Activated T-helper 1 cell treated with anti-CD3 and anti-CD28 coated beads, Interleukin-12 subunit alpha, Interleukin-12 subunit beta, Interleukin-2, Interleukin-4 antibody, amounts not matched to agents 30 ng/mL and 10 ng/mL and 1 ng/mL, durations not matched to agents 14 hours and 24 hours and 36 hours (primary cell): ENCODE results near the gene ANKRD6. TPM values are rescaled to one million over a fixed set of nuclear protein-coding genes. Genes with fewer than 3 reads are reported as not detected.
A peak's percentile ranks its signal among the peaks of the same experiment; 100 is the strongest.

ENCODE experiments used
- DNase-seq: peaks from one replicate; pipeline ENCODE4 v3.0.0; 2021; ENCODE audit warnings: low spot score
- H3K27ac Mint-ChIP-seq: one replicate; pipeline ENCODE4 v1.8.0; 2021; ENCODE audit warnings: mild to moderate bottlenecking, mixed read lengths
- H3K27me3 Mint-ChIP-seq: one replicate; pipeline ENCODE4 v1.8.0; 2022; ENCODE audit warnings: mild to moderate bottlenecking, moderate library complexity, mixed read lengths; ENCODE audit not compliant: insufficient read depth
- H3K36me3 Mint-ChIP-seq: one replicate; pipeline ENCODE4 v1.8.0; 2021; ENCODE audit warnings: low read depth, mixed read lengths
- H3K4me1 Mint-ChIP-seq: one replicate; pipeline ENCODE4 v1.8.0; 2021; ENCODE audit warnings: low read depth, mixed read lengths
- H3K4me3 Mint-ChIP-seq: one replicate; pipeline ENCODE4 v1.8.0; 2021; ENCODE audit warnings: mild to moderate bottlenecking, moderate library complexity, mixed read lengths
- H3K9me3 Mint-ChIP-seq: one replicate; pipeline ENCODE4 v1.8.0; 2021; ENCODE audit warnings: mixed read lengths
- intact Hi-C: fragments of 100-400 bp; cut with micrococcal nuclease; formaldehyde crosslinking; loops from one replicate; pipeline ENCODE4 v1.15.1; 2024
- total RNA-seq: library from RNA; stranded (reverse); gene quantifications from 2 replicates; pipeline ENCODE4 v1.2.3, GENCODE V29; 2022

Gene ANKRD6
- total RNA-seq, 1 donor from 2014 or later: 2.3 TPM

GRCh38 chr6:89430201-89430962, 2.6 kb upstream of the ANKRD6 start:
- Mint-ChIP-seq H3K9me3 (no peaks in the 10 kb centered on the region), H3K36me3 (no peaks in the 10 kb centered on the region), H3K4me3 (no peak overlapping the region), H3K4me1 (peaks cover 18% of the 10 kb centered on the region), H3K27ac (no peak overlapping the region), H3K27me3 (peaks cover 32% of the 10 kb centered on the region)
- no peak for DNase-seq
- intact Hi-C loops: loop anchor here (5.0 to 10.0 kb wide), 3 partner anchors 47 to 1154 kb away; partner anchors contain the start of gene MAP3K7

- H3K36me3 Mint-ChIP-seq: no peaks in the 10 kb centered on the region
- H3K9me3 Mint-ChIP-seq: no peaks in the 10 kb centered on the region
- H3K4me3 Mint-ChIP-seq: peak overlapping the region; percentile 87
- H3K4me1 Mint-ChIP-seq: peaks cover 18% of the 10 kb centered on the region
- intact Hi-C loops: loop anchor here (1.0 to 10.0 kb wide), 6 partner anchors 22 to 1151 kb away; partner anchors contain the start of genes LYRM2 and MAP3K7
- peak overlapping the region; percentile 70 for H3K27ac Mint-ChIP-seq
- peaks cover 32% of the 10 kb centered on the region for H3K27me3 Mint-ChIP-seq
- no peak for DNase-seq
Observed at GRCh38 chr6:89433252-89434149, 549 bp downstream of the ANKRD6 start.

GRCh38 chr6:89434150-89434499, 1.2 kb downstream of the ANKRD6 start:
- Mint-ChIP-seq H3K4me3 (peak overlapping the region; percentile 87), H3K27me3 (peaks cover 28% of the 10 kb centered on the region), H3K27ac (peak overlapping the region; percentile 70), H3K9me3 (no peaks in the 10 kb centered on the region), H3K4me1 (peaks cover 18% of the 10 kb centered on the region), H3K36me3 (no peaks in the 10 kb centered on the region)
- intact Hi-C loops: loop anchor here (5.0 to 10.0 kb wide), 3 partner anchors 43 to 1151 kb away; partner anchors contain the start of gene MAP3K7
- no peak for DNase-seq

- Mint-ChIP-seq H3K27me3 (peaks cover 27% of the 10 kb centered on the region), H3K36me3 (no peaks in the 10 kb centered on the region), H3K9me3 (no peaks in the 10 kb centered on the region), H3K4me3 (no peak overlapping the region), H3K27ac (no peak overlapping the region), H3K4me1 (peaks cover 18% of the 10 kb centered on the region)
- intact Hi-C loops: loop anchor here (5.0 to 10.0 kb wide), 3 partner anchors 42 to 1150 kb away; partner anchors contain the start of gene MAP3K7
- DNase-seq: no peak
Observed at GRCh38 chr6:89434954-89435353, 2.0 kb downstream of the ANKRD6 start.

GRCh38 chr6:89436226-89436625, 3.3 kb downstream of the ANKRD6 start:
- Mint-ChIP-seq H3K4me3 (no peak overlapping the region), H3K27me3 (peaks cover 20% of the 10 kb centered on the region), H3K27ac (no peak overlapping the region), H3K36me3 (no peaks in the 10 kb centered on the region), H3K9me3 (no peaks in the 10 kb centered on the region), H3K4me1 (peaks cover 18% of the 10 kb centered on the region)
- intact Hi-C loops: loop anchor here (10.0 kb wide), 1 partner anchor 1149 kb away; the partner anchor contains the start of gene MAP3K7
- no peak for DNase-seq

GRCh38 chr6:89438248-89438647, 5.3 kb downstream of the ANKRD6 start:
- DNase-seq: no peak
- Mint-ChIP-seq H3K9me3 (no peaks in the 10 kb centered on the region), H3K27ac (no peak overlapping the region), H3K27me3 (peaks cover 17% of the 10 kb centered on the region), H3K4me3 (no peak overlapping the region), H3K36me3 (no peaks in the 10 kb centered on the region), H3K4me1 (peaks cover 5% of the 10 kb centered on the region)
- intact Hi-C loops: loop anchor here (10.0 kb wide), 1 partner anchor 1147 kb away; the partner anchor contains the start of gene MAP3K7

- no peak overlapping the region for H3K27ac Mint-ChIP-seq
- no peaks in the 10 kb centered on the region for H3K9me3 Mint-ChIP-seq
- H3K36me3 Mint-ChIP-seq: no peaks in the 10 kb centered on the region
- no peak overlapping the region for H3K4me3 Mint-ChIP-seq
- DNase-seq: no peak
- peaks cover 17% of the 10 kb centered on the region for H3K27me3 Mint-ChIP-seq
- intact Hi-C loops: loop anchor here (10.0 kb wide), 1 partner anchor 1146 kb away; the partner anchor contains the start of gene MAP3K7
- peaks cover 1% of the 10 kb centered on the region for H3K4me1 Mint-ChIP-seq
Observed at GRCh38 chr6:89439014-89439413, 6.1 kb downstream of the ANKRD6 start.

- Mint-ChIP-seq H3K4me1 (no peaks in the 10 kb centered on the region), H3K4me3 (no peak overlapping the region), H3K27me3 (peaks cover 9% of the 10 kb centered on the region), H3K9me3 (no peaks in the 10 kb centered on the region), H3K27ac (no peak overlapping the region), H3K36me3 (no peaks in the 10 kb centered on the region)
- DNase-seq: no peak
- intact Hi-C loops: no loop called here
Observed at GRCh38 chr6:89440200-89440599, 7.2 kb downstream of the ANKRD6 start.

GRCh38 chr6:89443658-89444057, 10.7 kb downstream of the ANKRD6 start:
- intact Hi-C loops: no loop called here
- no peak for DNase-seq
- Mint-ChIP-seq H3K27ac (no peak overlapping the region), H3K9me3 (no peaks in the 10 kb centered on the region), H3K36me3 (no peaks in the 10 kb centered on the region), H3K4me1 (no peaks in the 10 kb centered on the region), H3K4me3 (no peak overlapping the region), H3K27me3 (no peaks in the 10 kb centered on the region)

- H3K4me3 Mint-ChIP-seq: no peak overlapping the region
- H3K9me3 Mint-ChIP-seq: no peaks in the 10 kb centered on the region
- no peaks in the 10 kb centered on the region for H3K4me1 Mint-ChIP-seq
- H3K27ac Mint-ChIP-seq: no peak overlapping the region
- no peak for DNase-seq
- intact Hi-C loops: no loop called here
- H3K36me3 Mint-ChIP-seq: no peaks in the 10 kb centered on the region
- peaks cover 3% of the 10 kb centered on the region for H3K27me3 Mint-ChIP-seq
Observed at GRCh38 chr6:89449193-89449592, 16.2 kb downstream of the ANKRD6 start.

- H3K27ac Mint-ChIP-seq: no peak overlapping the region
- intact Hi-C loops: no loop called here
- H3K27me3 Mint-ChIP-seq: peaks cover 5% of the 10 kb centered on the region
- no peak for DNase-seq
- no peaks in the 10 kb centered on the region for H3K9me3 Mint-ChIP-seq
- no peaks in the 10 kb centered on the region for H3K4me1 Mint-ChIP-seq
- H3K4me3 Mint-ChIP-seq: no peak overlapping the region
- no peaks in the 10 kb centered on the region for H3K36me3 Mint-ChIP-seq
Observed at GRCh38 chr6:89452281-89452680, 19.3 kb downstream of the ANKRD6 start.

GRCh38 chr6:89454300-89454699, 21.3 kb downstream of the ANKRD6 start:
- Mint-ChIP-seq H3K9me3 (no peaks in the 10 kb centered on the region), H3K27ac (no peak overlapping the region)
- intact Hi-C loops: no loop called here

GRCh38 chr6:89458704-89459103, 25.8 kb downstream of the ANKRD6 start:
- Mint-ChIP-seq H3K9me3 (no peaks in the 10 kb centered on the region), H3K27me3 (peaks cover 13% of the 10 kb centered on the region), H3K27ac (no peak overlapping the region)

More at GRCh38 chr6:89454300-89454699, 21.3 kb downstream of the ANKRD6 start:
- Mint-ChIP-seq H3K27me3 (peaks cover 5% of the 10 kb centered on the region), H3K4me3 (no peak overlapping the region), H3K4me1 (no peaks in the 10 kb centered on the region), H3K36me3 (no peaks in the 10 kb centered on the region)
- no peak for DNase-seq

More at GRCh38 chr6:89458704-89459103, 25.8 kb downstream of the ANKRD6 start:
- H3K4me3 Mint-ChIP-seq: no peak overlapping the region
- intact Hi-C loops: no loop called here
- no peaks in the 10 kb centered on the region for H3K36me3 Mint-ChIP-seq
- no peaks in the 10 kb centered on the region for H3K4me1 Mint-ChIP-seq
- DNase-seq: no peak
